Mesangial cell (primary cell): ENCODE results near the gene FOXD4L6. TPM values are rescaled to one million over a fixed set of nuclear protein-coding genes. Genes with fewer than 3 reads are reported as not detected.

Experiments
- total RNA-seq: library from RNA; depleted of rRNA; stranded (reverse); fragments of >200 nt; gene quantifications from 2 replicates; pipeline ENCODE4 v1.2.3, GENCODE V29; 2015

The FOXD4L6 gene
- not detected in 2 replicates for total RNA-seq

GRCh38 chr9:41128581-41128980 is at the start of gene FOXD4L6:
Gene FOXD4L6 (minus strand): TSS chr9:41128681. CDS start chr9:41128383, 298 bp downstream.

Other genes starting within 250 kb of the FOXD4L6 start
- 0.76 and 2.3 TPM in 2 replicates for gene ZNG1F, start 60.6 kb upstream of the FOXD4L6 start, total RNA-seq